Stimulated activated CD4-positive, alpha-beta T cell treated with anti-CD3 and anti-CD28 coated beads, Interleukin-1b, Interleukin-23, amount 100 ng/mL, for 1 hour (primary cell): ENCODE results near the gene SAMM50.

ENCODE experiments used
- DNase-seq, 2 donors: peaks; one replicate each; pipeline ENCODE4 v3.0.0-alpha.2; 2020; ENCODE audit warnings: low read depth in 2 of 2

SAMM50 gene

DNA sequence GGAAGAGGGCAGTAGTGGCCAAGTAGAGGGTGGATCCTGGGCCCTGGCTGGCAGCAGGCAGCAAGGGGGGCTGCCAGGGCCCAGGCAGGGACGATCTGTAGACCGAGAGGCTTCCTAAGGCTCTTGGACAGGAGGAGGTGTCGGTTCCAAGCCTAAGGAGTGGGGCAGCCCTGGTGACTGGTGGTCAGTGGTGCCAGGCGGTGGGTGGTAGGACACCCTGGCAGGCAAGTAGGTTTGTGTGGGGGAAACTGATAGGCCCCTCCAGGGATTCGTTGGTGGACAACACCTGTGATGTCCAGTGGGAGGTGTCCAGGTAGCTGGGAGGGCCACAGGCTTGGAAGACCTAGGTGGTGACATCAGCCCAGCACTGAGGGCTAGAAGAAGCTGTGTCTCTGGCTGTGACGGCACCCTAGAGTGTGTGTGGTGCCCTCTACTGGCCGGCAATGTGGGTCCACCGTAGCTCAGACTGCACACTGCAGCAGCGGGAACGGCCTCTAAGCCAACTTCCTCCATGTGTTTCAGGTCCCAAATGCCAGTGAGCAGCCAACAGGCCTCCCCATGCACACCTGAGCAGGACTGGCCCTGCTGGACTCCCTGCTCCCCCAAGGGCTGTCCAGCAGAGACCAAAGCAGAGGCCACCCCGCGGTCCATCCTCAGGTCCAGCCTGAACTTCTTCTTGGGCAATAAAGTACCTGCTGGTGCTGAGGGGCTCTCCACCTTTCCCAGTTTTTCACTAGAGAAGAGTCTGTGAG lies 9.4 kb upstream of the SAMM50 start:
- DNase-seq = peak in 1 of 2 donors; percentile 43

- DNase-seq = no peak
These were observed 8.9 kb upstream of the SAMM50 start for GRCh38 chr22:43946384-43946667.

- DNase-seq = no peak
These were observed 6.3 kb upstream of the SAMM50 start for GRCh38 chr22:43948836-43949406.

DNA sequence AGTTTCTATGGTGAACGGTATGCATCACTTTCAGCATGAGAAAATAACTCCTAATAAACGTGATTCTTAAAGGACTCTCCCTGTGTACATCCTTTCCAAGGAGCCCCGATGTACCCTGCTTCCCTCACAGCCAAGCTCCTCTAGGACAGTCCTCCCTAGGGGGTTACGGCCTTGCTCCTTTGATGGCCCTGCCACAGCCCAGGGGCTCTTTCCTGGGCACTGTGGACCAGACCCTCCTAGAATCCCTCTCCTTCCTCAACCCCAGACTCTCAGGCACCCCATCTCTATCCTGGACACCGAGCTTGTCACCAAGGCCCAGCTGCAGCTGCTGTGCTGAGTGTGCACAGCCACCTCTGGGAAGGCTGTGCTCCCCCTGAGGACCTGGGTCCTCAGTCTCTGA lies 3.9 kb upstream of the SAMM50 start:
- no peak for DNase-seq

- DNase-seq = no peak
These were observed 3.3 kb upstream of the SAMM50 start for GRCh38 chr22:43951966-43952365.

- no peak for DNase-seq
These were observed 1.1 kb upstream of the SAMM50 start for GRCh38 chr22:43953988-43954785.

DNA sequence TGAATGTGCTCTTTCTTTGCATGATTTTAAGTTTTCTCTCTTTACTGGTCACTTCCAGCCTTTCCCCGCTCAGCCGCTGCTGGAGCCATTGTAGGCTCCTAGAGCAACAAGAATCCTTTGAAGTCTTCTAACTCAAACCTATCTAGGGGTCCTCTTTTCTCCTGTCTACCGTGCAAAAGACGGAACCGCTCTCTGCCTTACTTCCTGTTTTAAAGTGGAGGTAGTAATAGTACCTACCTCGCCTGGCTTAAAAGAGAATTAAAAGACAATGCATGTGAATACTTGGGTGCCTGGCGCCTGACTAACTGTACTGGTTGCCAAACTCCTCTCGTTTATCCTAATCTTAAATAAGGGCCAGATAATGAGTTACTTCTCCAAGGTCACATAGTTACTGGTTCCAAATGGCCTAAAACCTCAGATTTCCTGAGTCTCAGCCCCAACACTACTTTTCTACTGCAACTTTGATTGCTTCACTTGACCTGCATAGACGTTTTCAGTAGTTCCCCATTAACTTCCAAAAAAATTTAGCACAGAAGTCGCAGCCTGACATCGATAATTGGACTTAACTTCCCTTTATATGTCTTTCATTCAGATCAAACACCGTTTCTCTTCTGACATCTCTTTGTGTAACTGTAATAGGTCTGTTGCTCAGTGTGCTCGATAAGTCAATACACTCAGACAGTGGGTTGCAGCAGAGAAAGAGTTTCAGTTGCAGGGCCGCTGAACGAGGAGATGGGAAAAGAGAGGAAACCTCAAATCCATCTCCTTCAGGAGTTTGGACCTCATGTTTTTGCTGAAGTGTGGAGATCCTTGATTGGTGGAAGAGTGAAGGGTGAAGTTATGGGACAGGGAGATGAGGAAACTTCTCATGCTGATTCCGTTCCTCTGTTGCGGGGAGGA lies 891 bp downstream of the SAMM50 start:
- no peak for DNase-seq

DNA sequence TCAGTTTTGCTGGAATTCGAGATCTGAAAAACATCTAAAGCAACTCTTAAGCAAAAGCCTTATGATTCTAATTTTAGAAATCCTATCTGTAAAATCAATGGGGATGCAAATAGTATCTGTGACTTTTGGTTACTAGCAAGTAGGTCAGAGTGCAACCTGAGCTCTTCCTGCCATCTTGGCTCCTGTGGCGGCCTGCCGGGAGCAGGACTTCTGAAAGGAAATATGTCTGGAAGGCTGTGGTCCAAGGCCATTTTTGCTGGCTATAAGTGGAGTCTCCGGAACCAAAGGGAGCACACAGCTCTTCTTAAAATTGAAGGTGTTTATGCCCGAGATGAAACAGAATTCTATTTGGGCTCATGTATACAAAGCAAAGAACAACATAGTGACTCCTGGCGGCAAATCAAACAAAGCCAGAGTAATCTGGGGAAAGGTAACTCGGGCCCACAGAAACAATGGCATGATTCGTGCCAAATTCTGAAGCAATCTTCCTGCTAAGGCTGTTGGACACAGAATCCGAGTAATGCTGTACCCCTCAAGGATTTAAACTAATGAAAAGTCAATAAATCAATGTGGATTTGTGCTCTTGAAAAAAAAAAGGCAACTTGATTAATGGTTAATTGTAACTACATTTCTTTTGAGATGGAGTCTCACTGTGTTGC lies 1.7 kb downstream of the SAMM50 start:
- DNase-seq = no peak

DNA sequence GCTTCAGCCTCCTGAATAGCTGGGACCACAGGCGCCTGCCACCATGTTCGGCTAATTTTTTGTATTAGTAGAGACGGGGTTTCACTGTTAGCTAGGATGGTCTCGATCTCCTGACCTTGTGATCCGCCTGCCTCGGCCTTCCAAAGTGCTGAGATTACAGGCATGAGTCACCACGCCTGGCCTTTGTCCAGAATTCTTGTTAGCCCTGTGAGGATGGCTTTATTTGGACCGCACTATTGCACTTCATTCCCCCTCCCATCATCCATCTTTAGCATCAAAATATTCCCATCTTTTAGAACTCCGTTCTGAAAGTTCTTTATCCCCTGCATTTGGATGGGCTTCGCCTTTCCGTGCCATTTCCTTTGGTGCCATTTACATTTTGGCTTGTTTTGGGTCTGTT lies 2.6 kb downstream of the SAMM50 start:
- DNase-seq = no peak

GRCh38 chr22:43964314-43964857 lies 9.1 kb downstream of the SAMM50 start:
- DNase-seq = no peak

GRCh38 chr22:43967069-43967468 lies 11.8 kb downstream of the SAMM50 start:
- DNase-seq = no peak

DNA sequence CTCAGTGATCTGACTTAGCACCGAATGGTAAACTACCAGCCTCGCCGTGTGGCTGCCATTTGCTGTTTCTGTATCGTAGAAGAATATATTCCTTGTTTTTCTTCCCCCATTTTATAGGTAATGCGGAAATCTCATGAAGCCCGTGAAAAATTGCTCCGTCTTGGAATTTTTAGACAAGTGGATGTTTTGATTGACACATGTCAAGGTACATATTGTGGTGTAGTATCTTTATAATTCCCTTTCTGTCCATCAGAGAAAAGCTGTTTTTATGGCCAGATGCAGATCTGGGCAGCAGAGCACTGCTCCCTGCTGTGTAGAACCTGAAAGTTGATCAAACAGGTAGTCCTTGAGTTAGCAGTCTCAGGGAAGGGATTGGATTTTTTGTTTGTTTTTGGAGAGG lies 13.4 kb downstream of the SAMM50 start:
- no peak for DNase-seq

- no peak for DNase-seq
These were observed 14.0 kb downstream of the SAMM50 start for GRCh38 chr22:43969021-43969878.

- DNase-seq = no peak
These were observed 14.9 kb downstream of the SAMM50 start for GRCh38 chr22:43969989-43970755.

- no peak for DNase-seq
These were observed 15.9 kb downstream of the SAMM50 start for GRCh38 chr22:43971112-43971511.

- no peak for DNase-seq
These were observed 17.8 kb downstream of the SAMM50 start for GRCh38 chr22:43972931-43973462.

GRCh38 chr22:43974028-43974545 lies 18.8 kb downstream of the SAMM50 start:
- DNase-seq = no peak

DNA sequence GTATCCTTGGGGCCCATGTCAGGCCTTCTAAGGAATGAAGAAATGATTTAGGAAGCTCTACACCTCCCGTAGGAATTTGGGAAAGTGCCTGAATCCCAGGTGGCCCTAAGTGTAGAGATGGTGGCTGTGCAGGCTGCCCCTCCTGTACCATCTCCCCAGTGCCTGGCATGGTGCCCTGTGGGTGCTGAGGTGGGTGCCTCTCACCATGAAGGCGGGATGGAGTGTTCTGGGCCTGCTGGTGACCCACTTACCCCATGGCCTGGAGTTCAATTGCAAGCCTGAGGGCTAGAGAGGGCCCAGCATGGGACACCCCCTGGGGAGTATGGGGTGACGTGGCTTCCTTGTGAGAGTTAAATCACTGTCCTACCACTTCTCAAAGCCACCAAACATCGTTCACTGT lies 19.8 kb downstream of the SAMM50 start:
- DNase-seq = no peak
